ENCODE results near the gene KLK12. TPM values are rescaled to one million over a fixed set of nuclear protein-coding genes. Genes with fewer than 3 reads are reported as not detected.
A peak's percentile ranks its signal among the peaks of the same experiment; 100 is the strongest.

Gene KLK12
- total RNA-seq, 6 experiments from 2014 or later, result not detected

- H3K27me3 ChIP-seq, result no peaks in the 10 kb centered on the region
Measured at GRCh38 chr19:51024924-51025323, 9.9 kb downstream of the KLK12 start.

GRCh38 chr19:51023946-51024345 lies 10.9 kb downstream of the KLK12 start:
- no peaks in the 10 kb centered on the region for H3K27me3 ChIP-seq
- intact Hi-C loops (cut with DNase I), result no loop called here
- H3K9me3 ChIP-seq, result no peaks in the 10 kb centered on the region
- H3K4me1 ChIP-seq, result no peaks in the 10 kb centered on the region
- no peaks in the 10 kb centered on the region for H3K36me3 ChIP-seq
- H3K4me3 ChIP-seq, result no peak overlapping the region
- ATAC-seq, result no peak
- whole genome bisulfite sequencing (ENCODE audit: insufficient coverage, low coverage, low lambda C conversion rate, missing lambda C conversion rate), result 26% methylated on average over 8 of the region's 11 CpGs
- DNase-seq, result no peak
- TF ChIP-seq POLR2A (IDR thresholded peaks at IDR 0.05), result no peak
- TF ChIP-seq, protein P1, sequence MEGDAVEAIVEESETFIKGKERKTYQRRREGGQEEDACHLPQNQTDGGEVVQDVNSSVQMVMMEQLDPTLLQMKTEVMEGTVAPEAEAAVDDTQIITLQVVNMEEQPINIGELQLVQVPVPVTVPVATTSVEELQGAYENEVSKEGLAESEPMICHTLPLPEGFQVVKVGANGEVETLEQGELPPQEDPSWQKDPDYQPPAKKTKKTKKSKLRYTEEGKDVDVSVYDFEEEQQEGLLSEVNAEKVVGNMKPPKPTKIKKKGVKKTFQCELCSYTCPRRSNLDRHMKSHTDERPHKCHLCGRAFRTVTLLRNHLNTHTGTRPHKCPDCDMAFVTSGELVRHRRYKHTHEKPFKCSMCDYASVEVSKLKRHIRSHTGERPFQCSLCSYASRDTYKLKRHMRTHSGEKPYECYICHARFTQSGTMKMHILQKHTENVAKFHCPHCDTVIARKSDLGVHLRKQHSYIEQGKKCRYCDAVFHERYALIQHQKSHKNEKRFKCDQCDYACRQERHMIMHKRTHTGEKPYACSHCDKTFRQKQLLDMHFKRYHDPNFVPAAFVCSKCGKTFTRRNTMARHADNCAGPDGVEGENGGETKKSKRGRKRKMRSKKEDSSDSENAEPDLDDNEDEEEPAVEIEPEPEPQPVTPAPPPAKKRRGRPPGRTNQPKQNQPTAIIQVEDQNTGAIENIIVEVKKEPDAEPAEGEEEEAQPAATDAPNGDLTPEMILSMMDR (IDR thresholded peaks at IDR 0.05), result no peak
- H3K27ac ChIP-seq, result no peak overlapping the region

More at GRCh38 chr19:51024924-51025323, 9.9 kb downstream of the KLK12 start:
- intact Hi-C loops (cut with DNase I), result no loop called here
- DNase-seq (no peak), ATAC-seq (no peak)
- 28% methylated on average over 3 of the region's 5 CpGs for WGBS (ENCODE audit: insufficient coverage, low coverage, low lambda C conversion rate, missing lambda C conversion rate)
- Histone ChIP-seq H3K4me1 (no peaks in the 10 kb centered on the region), H3K27ac (no peak overlapping the region), H3K4me3 (no peak overlapping the region), H3K36me3 (no peaks in the 10 kb centered on the region), H3K9me3 (no peaks in the 10 kb centered on the region)
- no peak for TF ChIP-seq POLR2A (IDR thresholded peaks at IDR 0.05)
- TF ChIP-seq, protein P1 (IDR thresholded peaks at IDR 0.05), result no peak

GRCh38 chr19:51022526-51022925 lies 12.3 kb downstream of the KLK12 start:
- Histone ChIP-seq H3K9me3 (no peaks in the 10 kb centered on the region), H3K36me3 (no peaks in the 10 kb centered on the region), H3K27me3 (no peaks in the 10 kb centered on the region), H3K4me3 (no peak overlapping the region), H3K4me1 (no peaks in the 10 kb centered on the region), H3K27ac (no peak overlapping the region)
- DNase-seq (no peak), ATAC-seq (no peak)
- TF ChIP-seq, protein P1 (IDR thresholded peaks at IDR 0.05), result no peak
- no peak for TF ChIP-seq POLR2A (IDR thresholded peaks at IDR 0.05)
- intact Hi-C loops (cut with DNase I), result no loop called here
- 57% methylated on average over 12 of the region's 14 CpGs for WGBS (ENCODE audit: insufficient coverage, low coverage, low lambda C conversion rate, missing lambda C conversion rate)

DNA sequence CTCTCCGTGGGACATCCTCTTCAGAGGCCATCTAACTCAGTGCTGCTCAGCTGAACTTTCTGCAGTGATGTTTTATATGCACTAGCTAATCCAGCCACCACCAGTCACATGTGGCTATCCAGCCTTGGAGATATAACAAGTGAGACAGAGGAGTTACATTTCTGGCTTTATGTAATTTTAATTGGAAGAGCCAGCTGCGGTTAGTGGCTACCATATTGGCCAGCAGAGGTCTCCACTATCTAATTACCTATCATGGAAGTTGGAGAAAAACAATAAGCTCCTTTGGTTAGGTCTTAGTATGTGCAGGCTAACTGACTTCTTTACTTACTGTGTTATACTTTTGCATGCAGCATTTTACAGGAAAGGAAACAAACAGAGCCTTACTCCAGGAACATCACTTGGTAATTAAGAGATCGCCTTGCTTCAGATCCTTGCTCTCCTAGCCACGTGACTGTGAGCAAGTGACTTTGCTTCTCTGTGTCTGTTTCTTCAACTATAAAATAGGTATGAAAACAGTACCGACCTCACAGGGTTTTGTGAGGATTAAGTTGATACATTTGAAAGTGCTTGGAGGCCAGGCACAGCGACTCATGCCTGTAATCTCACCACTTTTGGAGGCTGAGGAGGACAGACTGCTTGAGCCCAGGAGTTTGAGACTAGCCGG lies 13.7 kb downstream of the KLK12 start:
- H3K27me3 ChIP-seq, result peaks cover 3 to 6% of the 10 kb centered on the region in 2 donors
- no peak for DNase-seq

More for the DNA sequence above, 13.7 kb downstream of the KLK12 start:
- intact Hi-C loops (cut with DNase I), result no loop called here
- 32% methylated on average over 7 of the region's 7 CpGs for WGBS (ENCODE audit: insufficient coverage, low coverage, low lambda C conversion rate, missing lambda C conversion rate)
- ATAC-seq, result peak; percentile 45 to 58 (median 50)
- no peak overlapping the region for H3K4me3 ChIP-seq
- H3K9me3 ChIP-seq, result no peaks in the 10 kb centered on the region
- no peak for TF ChIP-seq POLR2A (IDR thresholded peaks at IDR 0.05)
- TF ChIP-seq, protein P1 (IDR thresholded peaks at IDR 0.05), result peak; percentile 49 to 70 (median 66)
- no peaks in the 10 kb centered on the region for H3K4me1 ChIP-seq
- H3K36me3 ChIP-seq, result no peaks in the 10 kb centered on the region
- no peak overlapping the region for H3K27ac ChIP-seq

All from right lobe of liver (tissue), 6 donors.